Motor neuron (in vitro differentiated cells): Measurements from ENCODE around the gene DERL2. TPM values are rescaled to one million over a fixed set of nuclear protein-coding genes. Genes with fewer than 3 reads are reported as not detected.

Experiments used
- ATAC-seq, 8 experiments: fragments of 200-7000 bp; cut with Tn5 transposase; replicated peaks in 6 of 8; 2 replicates each; pipeline ENCODE4 v1.8.0; 2021; ENCODE audit warnings: mild to moderate bottlenecking in 8 of 8, moderate library complexity in 8 of 8
- H3K27ac ChIP-seq, 2 donors: fragments of 250-450 bp; sonication (Bioruptor Pico); 2 replicates each; pipeline ENCODE4 v1.9.0; 2021; ENCODE audit warnings: antibody characterized with exemption in 2 of 2, mild to moderate bottlenecking in 2 of 2, moderate library complexity in 1 of 2
- H3K4me1 ChIP-seq, 2 donors: fragments of 250-450 bp; sonication (Bioruptor Pico); replicated peaks in 1 of 2; 2 replicates each; pipeline ENCODE4 v1.6.1; 2021; ENCODE audit warnings: antibody characterized with exemption in 2 of 2, mild to moderate bottlenecking in 2 of 2, moderate library complexity in 1 of 2
- H3K4me3 ChIP-seq, 5 donors: fragments of 250-450 bp; sonication (Bioruptor Pico); 2 replicates each; pipeline ENCODE4 v1.9.0; 2021; ENCODE audit warnings: antibody characterized with exemption in 5 of 5, mild to moderate bottlenecking in 5 of 5, moderate library complexity in 4 of 5
- WGBS, 10 experiments: fragments of 450-650 bp; shearing (Covaris generic); methylation state at CpG; one replicate each; pipeline ENCODE4 v1.0.0; 2022; 5-methylcytosine and 5-hydroxymethylcytosine counted together
- in situ Hi-C, 9 experiments: fragments of 400-800 bp; cut with MboI; loops; one replicate each; pipeline ENCODE4 v1.15.0; 2021; ENCODE audit warnings: low sequenced_read_pairs in 9 of 9, low pct_unique_long_range_greater_than_20kb in 2 of 9; ENCODE audit not compliant: unreplicated experiment in 9 of 9
- total RNA-seq, 8 experiments: library from RNA; unstranded; fragments of 300-600 nt; gene quantifications; 2 replicates each; pipeline versions ENCODE4 v1.2.3 to v1.2.4, GENCODE V29; 2022

DERL2 gene
- total RNA-seq, 8 experiments from 2014 or later, result 30.1 to 54.8 (median 40.2) TPM

DNA sequence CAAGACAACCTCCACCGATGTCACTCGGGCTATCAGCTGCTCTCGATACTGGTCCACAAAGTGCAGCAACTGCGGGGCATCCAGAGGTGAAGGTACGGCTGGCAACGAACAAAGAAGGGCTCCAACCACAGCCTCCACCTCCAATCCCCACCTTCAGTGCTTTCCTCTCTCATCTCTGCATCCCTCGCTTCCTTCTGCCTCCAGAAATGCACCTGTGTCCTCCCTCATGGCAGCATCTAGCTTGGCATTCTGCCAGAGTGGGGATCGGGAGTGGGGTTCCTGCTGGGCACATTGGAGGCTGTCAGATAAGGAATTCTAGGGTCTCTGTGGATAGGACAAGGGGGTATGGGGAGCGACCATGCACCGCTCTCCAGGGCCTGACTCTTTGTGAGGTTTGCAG lies 29.0 kb upstream of the DERL2 start:
- 69 to 100% (median 88%) methylated on average over 1 to 7 of the region's 10 CpGs; no CpG with 5 or more reads in 3 of the 10 experiments for WGBS, 10 experiments
- Histone ChIP-seq H3K4me1 (peaks cover 0 to 8% of the 10 kb centered on the region in 2 donors), H3K4me3 (no peak overlapping the region), H3K27ac (no peak overlapping the region)
- no peak for ATAC-seq
- in situ Hi-C loops, result no loop called here

DNA sequence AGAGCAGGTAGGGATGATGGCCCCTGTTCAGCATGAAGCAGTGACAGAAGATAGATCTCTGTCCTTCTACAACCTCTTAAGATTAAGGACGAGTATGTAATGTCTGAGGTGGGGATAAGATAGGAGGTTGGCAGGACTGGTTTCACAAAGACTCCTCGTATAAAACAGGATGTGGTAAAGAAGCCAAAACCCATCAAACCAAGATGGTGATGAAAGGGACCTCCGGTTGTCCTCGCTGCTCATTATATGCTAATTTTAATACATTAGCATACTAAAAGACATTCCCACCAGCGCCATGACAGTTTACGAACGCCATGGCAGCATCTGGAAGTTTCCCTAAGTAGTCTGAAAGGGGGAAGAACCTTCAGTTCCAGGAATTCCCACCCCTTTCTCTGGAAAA lies 27.6 kb upstream of the DERL2 start:
- no peak for ATAC-seq
- in situ Hi-C loops, result no loop called here
- Histone ChIP-seq H3K4me1 (peaks cover 9 to 16% of the 10 kb centered on the region in 2 donors), H3K4me3 (no peak overlapping the region), H3K27ac (no peak overlapping the region)
- WGBS, 10 experiments, result 21 to 83% (median 63%) methylated on average over 2 to 7 of the region's 7 CpGs; no CpG with 5 or more reads in 2 of the 10 experiments

- 34 to 100% (median 64%) methylated on average over 1 to 17 of the region's 17 CpGs; no CpG with 5 or more reads in 1 of the 10 experiments for WGBS, 10 experiments
- Histone ChIP-seq H3K4me1 (peaks cover 18 to 24% of the 10 kb centered on the region in 2 donors), H3K4me3 (no peak overlapping the region), H3K27ac (no peak overlapping the region)
- in situ Hi-C loops, result no loop called here
- ATAC-seq, result peak in 1 of 8 experiments; percentile 26
Observed at GRCh38 chr17:5511401-5512225, 25.6 kb upstream of the DERL2 start.

GRCh38 chr17:5510771-5511170 lies 24.8 kb upstream of the DERL2 start:
- H3K4me1 ChIP-seq, result peaks cover 18 to 24% of the 10 kb centered on the region in 2 donors
- H3K4me3 ChIP-seq, result no peak overlapping the region
- 75 to 100% (median 97%) methylated on average over 1 to 8 of the region's 8 CpGs; no CpG with 5 or more reads in 2 of the 10 experiments for WGBS, 10 experiments
- in situ Hi-C loops, result no loop called here
- ATAC-seq, result no peak
- no peak overlapping the region for H3K27ac ChIP-seq

DNA sequence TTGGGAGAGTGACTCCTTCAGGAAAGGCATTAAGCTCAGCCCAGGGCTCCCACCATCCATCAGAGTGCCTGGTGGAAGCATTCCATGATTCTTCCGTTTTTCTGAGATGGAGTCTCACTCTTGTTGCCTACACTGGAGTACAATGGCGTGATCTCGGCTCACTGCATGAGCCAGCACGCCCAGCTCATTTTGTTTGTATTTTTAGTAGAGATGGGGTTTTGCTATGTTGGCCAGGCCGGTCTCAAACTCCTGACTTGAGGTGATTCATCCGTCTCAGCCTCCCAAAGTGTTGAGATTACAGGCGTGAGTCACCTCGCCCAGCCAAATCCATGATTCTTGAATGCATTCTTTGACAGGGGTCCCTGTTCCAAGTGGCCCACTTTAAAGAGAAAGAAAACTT lies 23.5 kb upstream of the DERL2 start:
- in situ Hi-C loops, result no loop called here
- Histone ChIP-seq H3K4me1 (peaks cover 18 to 24% of the 10 kb centered on the region in 2 donors), H3K27ac (no peak overlapping the region), H3K4me3 (no peak overlapping the region)
- no peak for ATAC-seq
- WGBS, 10 experiments, result 0 to 91% (median 62%) methylated on average over 1 to 8 of the region's 8 CpGs; no CpG with 5 or more reads in 1 of the 10 experiments

GRCh38 chr17:5508810-5509209 lies 22.8 kb upstream of the DERL2 start:
- 0 to 53% (median 2%) methylated on average over 1 to 4 of the region's 4 CpGs; no CpG with 5 or more reads in 2 of the 10 experiments for WGBS, 10 experiments
- peak overlapping the region; percentile 19 to 37 for H3K27ac ChIP-seq
- H3K4me3 ChIP-seq, result no peak overlapping the region
- ATAC-seq, result peak in 5 of 8 experiments; percentile 90 to 100 (median 100)
- peaks cover 18 to 24% of the 10 kb centered on the region in 2 donors for H3K4me1 ChIP-seq
- in situ Hi-C loops, result no loop called here

GRCh38 chr17:5506307-5506706 lies 20.3 kb upstream of the DERL2 start:
- peaks cover 23 to 27% of the 10 kb centered on the region in 2 donors for H3K4me1 ChIP-seq
- no peak for ATAC-seq
- H3K27ac ChIP-seq, result no peak overlapping the region
- in situ Hi-C loops, result no loop called here
- 90 to 100% (median 98%) methylated on average over 1 to 5 of the region's 5 CpGs; no CpG with 5 or more reads in 2 of the 10 experiments for WGBS, 10 experiments
- H3K4me3 ChIP-seq, result no peak overlapping the region

- H3K27ac ChIP-seq, result no peak overlapping the region
- no peak overlapping the region for H3K4me3 ChIP-seq
- no peak for ATAC-seq
- WGBS, 10 experiments, result 79 to 100% (median 93%) methylated on average over 2 to 4 of the region's 4 CpGs
- H3K4me1 ChIP-seq, result peaks cover 7 to 14% of the 10 kb centered on the region in 2 donors
- in situ Hi-C loops, result no loop called here
Observed at GRCh38 chr17:5502552-5502951, 16.6 kb upstream of the DERL2 start.

GRCh38 chr17:5501685-5502084 lies 15.7 kb upstream of the DERL2 start:
- H3K4me1 ChIP-seq, result peaks cover 7 to 14% of the 10 kb centered on the region in 2 donors
- H3K4me3 ChIP-seq, result no peak overlapping the region
- in situ Hi-C loops, result no loop called here
- ATAC-seq, result no peak
- 51 to 100% (median 78%) methylated on average over 1 to 7 of the region's 8 CpGs; no CpG with 5 or more reads in 1 of the 10 experiments for WGBS, 10 experiments
- H3K27ac ChIP-seq, result no peak overlapping the region

DNA sequence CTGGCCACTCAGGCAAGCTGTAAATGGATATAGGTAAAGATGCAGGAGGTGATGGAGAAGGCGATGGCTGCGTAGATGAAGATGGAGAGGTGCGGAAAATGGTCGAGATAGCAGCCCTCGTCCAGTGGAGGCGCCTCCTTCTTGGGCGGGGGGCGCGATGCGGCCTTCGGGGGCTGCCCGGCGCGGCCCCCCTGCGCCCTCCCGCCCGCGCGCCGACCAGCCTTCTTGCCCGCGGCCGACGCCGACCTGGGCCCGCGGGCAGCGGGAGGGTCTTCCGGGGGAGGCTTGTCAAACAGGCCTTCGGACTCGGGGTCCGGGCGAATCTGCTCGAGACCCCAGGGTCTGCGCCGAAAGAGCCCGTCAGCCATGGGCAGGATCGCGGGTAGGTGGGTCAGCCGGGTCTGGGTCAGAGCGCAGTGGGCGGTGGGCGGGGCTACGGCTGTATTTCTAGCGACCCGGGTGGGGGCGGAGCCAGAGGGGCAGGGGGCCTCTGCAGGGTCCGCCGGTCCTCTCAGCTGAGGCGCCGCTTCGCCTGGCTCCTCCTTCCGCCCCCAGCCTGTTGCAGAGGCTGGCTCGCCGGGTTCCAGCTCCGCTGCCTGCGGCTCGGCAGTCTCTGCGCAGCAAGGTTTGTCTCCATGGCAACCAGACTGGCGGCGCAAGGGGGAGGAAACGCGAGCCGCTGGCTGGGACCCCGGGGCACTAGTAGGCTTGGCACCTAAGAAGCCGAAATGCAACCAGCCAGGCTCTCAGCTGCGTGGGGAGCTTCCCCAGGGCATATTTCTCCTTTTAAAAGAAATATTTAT lies 14.8 kb upstream of the DERL2 start:
- Histone ChIP-seq H3K4me1 (peaks cover 7 to 14% of the 10 kb centered on the region in 2 donors), H3K4me3 (peak overlapping the region; percentile 63 to 79 (median 72)), H3K27ac (peak overlapping the region; percentile 74 to 84)
- WGBS, 10 experiments, result 0 to 3% (median 1%) methylated on average over 1 to 9 of the region's 67 CpGs; no CpG with 5 or more reads in 6 of the 10 experiments
- in situ Hi-C loops, result no loop called here
- ATAC-seq, result peak; percentile 93 to 99 (median 96)

- peak overlapping the region; percentile 74 to 84 for H3K27ac ChIP-seq
Observed at GRCh38 chr17:5500247-5500588, 14.2 kb upstream of the DERL2 start.

DNA sequence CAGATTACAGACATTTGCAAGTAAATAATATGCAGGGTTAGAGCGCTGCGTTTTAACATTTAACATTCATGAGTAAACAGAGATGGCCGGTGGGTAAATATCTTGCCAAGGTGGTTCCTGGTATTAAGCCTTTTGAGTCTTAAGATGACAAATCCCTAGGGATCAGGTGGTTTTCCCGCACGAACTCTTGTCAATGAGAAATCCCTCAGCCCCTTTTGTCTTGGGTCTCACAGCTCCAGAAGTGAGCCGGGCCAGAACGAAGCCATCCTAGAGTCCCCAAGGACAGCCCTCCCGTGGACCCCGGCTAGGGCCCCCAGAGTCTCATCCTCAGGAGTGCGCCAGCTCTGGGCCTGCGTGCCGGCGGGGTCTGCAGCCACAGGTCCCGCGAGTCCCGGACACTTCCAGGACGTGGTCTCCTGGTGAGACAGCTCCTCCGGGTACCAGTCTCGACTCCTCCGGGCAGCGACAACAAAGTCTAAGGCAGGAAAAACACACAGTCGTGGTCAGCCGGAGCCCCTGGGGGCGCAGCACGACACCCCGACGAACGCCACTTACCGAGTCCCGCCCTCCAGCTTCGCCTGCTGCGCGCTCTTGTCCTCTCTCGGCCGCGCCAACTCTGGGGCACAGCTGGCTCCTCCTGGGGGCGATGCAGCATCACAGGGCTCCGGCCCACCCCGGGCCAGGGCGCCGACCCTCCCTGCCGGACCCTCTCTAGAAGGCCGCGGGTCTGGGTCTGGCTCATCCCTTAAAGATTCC lies 13.7 kb upstream of the DERL2 start:
- in situ Hi-C loops, result no loop called here
- H3K27ac ChIP-seq, result peak overlapping the region; percentile 74 to 84
- H3K4me3 ChIP-seq, result peak overlapping the region; percentile 63 to 79 (median 72)
- peaks cover 7 to 14% of the 10 kb centered on the region in 2 donors for H3K4me1 ChIP-seq
- ATAC-seq, result peak in 6 of 8 experiments; percentile 7 to 35 (median 27)
- WGBS, 10 experiments, result 0 to 80% (median 35%) methylated on average over 1 to 16 of the region's 44 CpGs; no CpG with 5 or more reads in 2 of the 10 experiments

More at GRCh38 chr17:5500247-5500588, 14.2 kb upstream of the DERL2 start:
- peaks cover 7 to 14% of the 10 kb centered on the region in 2 donors for H3K4me1 ChIP-seq
- in situ Hi-C loops, result no loop called here
- no peak for ATAC-seq
- WGBS, 10 experiments, result 0% methylated on average over 1 to 10 of the region's 18 CpGs; no CpG with 5 or more reads in 7 of the 10 experiments
- peak overlapping the region; percentile 63 to 79 (median 72) for H3K4me3 ChIP-seq
